GM13977 (cell line): ENCODE data around the gene DVL1.

Experiments
- DNase-seq: peaks from one replicate; pipeline ENCODE4 v3.0.0; 2012; ENCODE audit warnings: low spot score
- in situ Hi-C: fragments of 300-500 bp; cut with MboI; formaldehyde crosslinking; loops from one replicate; pipeline ENCODE4 v1.12.0; 2022; ENCODE audit warnings: low sequenced_read_pairs, low pct_unique_long_range_greater_than_20kb, mixed read lengths, inconsistent platforms; ENCODE audit not compliant: unreplicated experiment
- TF ChIP-seq, protein P1 (sequence below): IDR thresholded peaks from 2 replicates; pipeline ENCODE4 v1.5.1; 2012; ENCODE audit warnings: mild to moderate bottlenecking, control low read depth; ENCODE audit not compliant: insufficient read depth; ENCODE audit errors: extremely low read depth, missing control alignments

Gene DVL1

GRCh38 chr1:1312450-1313314 lies 36.5 kb downstream of the DVL1 start:
- in situ Hi-C loops = no loop called here
- DNase-seq = no peak

GRCh38 chr1:1311107-1312104 lies 37.8 kb downstream of the DVL1 start:
- DNase-seq = no peak
- in situ Hi-C loops = no loop called here
- TF ChIP-seq, protein P1, sequence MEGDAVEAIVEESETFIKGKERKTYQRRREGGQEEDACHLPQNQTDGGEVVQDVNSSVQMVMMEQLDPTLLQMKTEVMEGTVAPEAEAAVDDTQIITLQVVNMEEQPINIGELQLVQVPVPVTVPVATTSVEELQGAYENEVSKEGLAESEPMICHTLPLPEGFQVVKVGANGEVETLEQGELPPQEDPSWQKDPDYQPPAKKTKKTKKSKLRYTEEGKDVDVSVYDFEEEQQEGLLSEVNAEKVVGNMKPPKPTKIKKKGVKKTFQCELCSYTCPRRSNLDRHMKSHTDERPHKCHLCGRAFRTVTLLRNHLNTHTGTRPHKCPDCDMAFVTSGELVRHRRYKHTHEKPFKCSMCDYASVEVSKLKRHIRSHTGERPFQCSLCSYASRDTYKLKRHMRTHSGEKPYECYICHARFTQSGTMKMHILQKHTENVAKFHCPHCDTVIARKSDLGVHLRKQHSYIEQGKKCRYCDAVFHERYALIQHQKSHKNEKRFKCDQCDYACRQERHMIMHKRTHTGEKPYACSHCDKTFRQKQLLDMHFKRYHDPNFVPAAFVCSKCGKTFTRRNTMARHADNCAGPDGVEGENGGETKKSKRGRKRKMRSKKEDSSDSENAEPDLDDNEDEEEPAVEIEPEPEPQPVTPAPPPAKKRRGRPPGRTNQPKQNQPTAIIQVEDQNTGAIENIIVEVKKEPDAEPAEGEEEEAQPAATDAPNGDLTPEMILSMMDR = no peak

More at GRCh38 chr1:1312450-1313314, 36.5 kb downstream of the DVL1 start:
- TF ChIP-seq, protein P1 = no peak

DNA sequence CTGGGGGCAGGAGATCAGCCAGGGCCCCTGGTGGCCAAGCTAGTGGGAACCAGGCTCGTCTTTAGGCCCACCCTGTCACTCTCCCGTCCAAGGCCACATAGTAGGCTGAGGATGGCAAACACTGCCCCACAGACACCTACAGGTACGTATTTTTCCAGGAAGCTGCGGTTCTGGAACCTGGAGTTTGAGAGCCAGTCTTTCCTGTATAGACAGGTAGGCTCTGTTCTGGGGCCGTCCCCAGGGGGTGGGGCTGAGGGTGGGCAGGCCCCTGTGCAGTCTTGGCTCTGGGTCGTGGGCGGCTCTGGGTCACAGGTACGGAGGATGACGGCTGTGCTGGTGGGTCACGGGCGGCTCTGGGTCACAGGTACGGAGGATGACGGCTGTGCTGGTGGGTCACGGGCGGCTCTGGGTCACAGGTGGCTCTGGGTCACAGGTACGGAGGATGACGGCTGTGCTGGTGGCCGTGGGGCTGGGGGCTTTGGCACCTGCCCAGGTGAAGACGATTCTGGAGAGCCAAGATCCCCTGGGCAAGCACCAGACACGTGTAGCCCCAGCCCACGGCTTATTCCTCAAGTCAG lies 38.7 kb downstream of the DVL1 start:
- TF ChIP-seq, protein P1 = no peak
- DNase-seq = no peak
- in situ Hi-C loops = no loop called here

DNA sequence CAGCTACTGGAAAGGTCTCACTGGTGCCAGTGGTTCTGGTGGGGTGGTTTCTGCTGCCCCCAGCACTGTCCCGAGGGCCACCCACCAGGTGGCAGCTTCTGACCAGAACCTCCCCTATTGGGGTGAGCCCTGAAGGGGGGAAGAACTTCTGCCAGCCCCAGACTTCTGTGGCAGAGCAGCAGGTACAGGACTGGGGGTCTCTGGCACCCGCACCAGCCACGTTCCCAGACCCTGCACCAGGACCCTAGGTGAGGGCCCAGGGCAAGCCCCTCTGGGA lies 39.2 kb downstream of the DVL1 start:
- TF ChIP-seq, protein P1 = no peak
- DNase-seq = no peak
- in situ Hi-C loops = no loop called here

DNA sequence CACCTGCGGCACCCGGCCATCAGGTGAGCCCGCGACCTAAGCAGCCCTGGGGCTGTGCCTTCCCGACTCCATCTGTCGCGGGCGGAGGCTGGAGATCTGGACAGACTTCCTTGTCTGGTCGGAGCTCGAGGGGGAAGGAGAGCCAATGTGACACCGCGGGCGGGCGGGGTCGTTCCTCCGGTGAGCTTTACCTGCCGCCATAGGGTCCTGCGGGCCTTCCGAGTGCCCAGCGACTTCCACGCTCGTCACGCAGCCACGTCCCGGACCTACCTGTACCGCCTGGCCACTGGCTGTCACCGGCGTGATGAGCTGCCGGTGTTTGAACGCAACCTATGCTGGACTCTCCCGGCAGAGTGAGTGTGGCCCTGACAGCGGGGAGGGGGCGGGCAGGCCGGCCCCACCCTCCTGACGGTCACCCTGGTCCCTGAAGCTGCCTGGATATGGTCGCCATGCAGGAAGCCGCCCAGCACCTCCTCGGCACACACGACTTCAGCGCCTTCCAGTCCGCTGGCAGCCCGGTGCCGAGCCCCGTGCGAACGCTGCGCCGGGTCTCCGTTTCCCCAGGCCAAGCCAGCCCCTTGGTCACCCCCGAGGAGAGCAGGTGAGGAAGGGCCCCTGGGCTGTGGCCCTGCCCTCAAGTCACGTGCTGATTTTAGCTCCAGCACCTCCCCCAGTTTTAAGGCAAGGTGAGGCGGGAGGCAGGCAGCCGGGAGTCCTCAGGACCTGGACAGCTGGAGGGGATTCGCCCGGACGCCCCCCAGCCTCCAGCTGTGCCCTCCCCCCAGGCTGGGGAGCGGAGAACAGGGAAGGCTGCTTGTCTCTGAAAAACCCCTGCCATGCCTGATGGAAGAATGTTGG lies 39.7 kb downstream of the DVL1 start:
- no peak for DNase-seq
- TF ChIP-seq, protein P1 = no peak
- in situ Hi-C loops = no loop called here
